Activated CD4-positive, alpha-beta T cell treated with anti-CD3 and anti-CD28 coated beads for 1 hour (primary cell): Measurements from ENCODE around the gene COL26A1.
"Not testable (repeated sequence)": the region's sequence is repeated elsewhere in the genome, so short reads cannot be mapped to it uniquely, and the experiment has no call there.

Experiments used
- DNase-seq: peaks from one replicate; pipeline ENCODE4 v3.0.0-alpha.2; 2020

COL26A1 gene

DNA sequence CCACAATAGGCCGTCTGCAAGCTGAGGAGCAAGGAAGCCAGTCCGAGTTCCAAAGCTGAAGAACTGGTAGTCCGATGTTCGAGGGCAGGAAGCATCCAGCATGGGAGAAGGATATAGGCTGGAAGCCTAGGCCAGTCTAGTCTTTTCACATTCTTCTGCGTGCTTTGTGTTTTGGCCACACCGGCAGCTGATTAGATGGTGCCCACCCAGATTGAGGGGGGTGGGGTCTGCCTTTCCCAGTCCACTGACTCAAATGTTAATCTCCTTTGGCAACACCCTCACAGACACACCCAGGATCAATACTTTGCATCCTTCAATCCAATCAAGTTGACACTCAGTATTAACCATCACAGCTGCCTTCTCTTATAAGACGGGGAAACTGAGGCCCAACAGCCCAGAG, 142.8 kb downstream of the COL26A1 start:
- not testable (repeated sequence) for DNase-seq

DNA sequence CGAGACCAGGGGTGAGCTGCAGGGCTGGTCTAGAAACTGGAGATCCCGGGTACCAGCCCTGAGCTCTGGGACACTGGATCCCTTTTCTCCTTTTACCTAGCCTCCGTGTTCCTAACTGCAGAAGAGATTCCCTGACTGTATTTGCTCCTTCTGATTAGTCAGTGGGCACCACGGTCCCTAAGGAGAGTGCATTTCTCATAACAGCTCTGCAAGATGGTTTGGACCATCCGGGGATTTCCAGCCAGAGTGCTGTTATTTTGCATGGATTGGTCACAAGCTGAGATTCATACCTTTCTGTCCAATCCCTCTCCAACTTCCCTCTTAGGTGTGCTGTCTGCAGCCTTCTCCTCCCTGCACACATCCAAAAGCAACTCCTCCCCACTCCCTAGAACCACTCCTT, 143.9 kb downstream of the COL26A1 start:
- no peak for DNase-seq

DNA sequence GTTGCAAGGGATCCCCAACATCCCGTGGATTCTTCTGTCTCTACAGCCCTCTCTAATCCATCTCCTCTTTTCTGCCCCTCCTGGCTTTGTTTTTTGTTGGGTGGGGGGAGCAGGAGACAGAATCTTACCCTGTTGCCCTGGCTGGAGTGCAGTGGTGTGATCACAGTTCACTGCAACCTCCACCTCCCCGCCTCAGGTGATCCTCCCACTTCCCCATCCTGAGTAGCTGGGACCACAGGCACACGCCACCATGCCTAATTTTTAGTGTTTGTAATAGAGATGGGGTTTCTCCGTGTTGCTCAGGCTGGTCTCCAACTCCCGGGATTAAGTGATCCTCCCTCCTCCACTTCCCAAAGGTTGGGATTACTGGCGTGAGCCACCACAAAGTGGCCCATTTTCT, 144.7 kb downstream of the COL26A1 start:
- DNase-seq = no peak

DNA sequence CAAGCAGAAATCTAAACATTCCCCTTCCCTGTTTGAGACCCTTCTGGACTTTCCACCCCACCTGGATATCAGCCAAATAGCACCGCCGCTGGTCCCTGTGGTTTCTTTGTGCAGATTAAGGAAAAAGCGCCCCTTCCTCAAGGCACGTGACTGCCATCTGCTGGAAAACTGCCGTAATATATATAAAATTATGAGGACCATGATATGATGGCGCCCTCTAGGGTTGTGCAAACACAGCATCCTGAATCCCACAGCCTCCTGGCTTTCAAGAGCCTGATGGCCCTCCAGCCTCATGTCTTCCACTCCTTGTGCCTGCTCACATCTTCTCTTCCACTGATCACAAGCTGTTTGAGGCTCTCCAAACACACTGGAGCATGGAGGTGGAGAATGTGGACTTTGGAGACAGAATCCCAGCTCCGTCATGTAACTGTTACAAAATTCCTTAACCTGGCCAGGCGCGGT, 145.1 kb downstream of the COL26A1 start:
- DNase-seq = no peak

DNA sequence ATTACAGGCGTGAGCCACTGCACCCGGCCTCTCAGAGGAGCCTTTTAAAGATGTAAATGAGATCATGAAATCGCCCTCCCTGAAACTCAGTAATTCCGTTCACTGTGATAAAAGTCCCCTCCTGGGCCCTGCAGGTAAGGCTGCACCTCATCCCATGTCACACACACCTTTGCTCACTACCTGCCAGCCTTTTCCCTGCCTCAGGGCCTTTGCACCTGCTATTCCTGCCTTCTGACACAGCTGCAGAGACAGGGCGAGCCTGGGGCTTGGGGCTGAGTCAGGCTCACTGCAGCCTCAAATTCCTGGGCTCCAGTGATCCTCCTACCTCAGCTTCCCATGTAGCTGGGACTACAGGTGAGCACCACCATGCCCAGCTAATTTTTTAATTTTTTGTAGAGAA, 147.6 kb downstream of the COL26A1 start:
- no peak for DNase-seq

DNA sequence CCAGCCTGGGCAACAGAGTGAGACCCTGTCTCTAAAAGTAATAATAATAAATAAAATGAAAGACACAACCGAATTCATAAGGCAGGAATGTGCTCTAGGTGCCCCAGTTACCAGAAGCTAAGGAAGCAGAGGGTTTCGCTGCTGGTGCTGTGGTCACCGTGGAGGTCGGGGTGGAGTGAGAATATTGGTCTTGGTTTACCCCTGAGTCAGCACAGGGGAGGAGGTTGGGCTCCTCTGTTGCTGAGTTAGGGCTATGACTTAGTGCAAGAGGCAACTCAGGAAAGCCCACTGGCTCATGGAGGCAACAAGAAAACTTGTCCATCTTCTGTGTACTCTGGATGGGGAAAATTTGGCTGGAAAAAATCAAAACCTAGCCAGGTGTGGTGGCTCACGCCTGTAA, 149.3 kb downstream of the COL26A1 start:
- DNase-seq = no peak

DNA sequence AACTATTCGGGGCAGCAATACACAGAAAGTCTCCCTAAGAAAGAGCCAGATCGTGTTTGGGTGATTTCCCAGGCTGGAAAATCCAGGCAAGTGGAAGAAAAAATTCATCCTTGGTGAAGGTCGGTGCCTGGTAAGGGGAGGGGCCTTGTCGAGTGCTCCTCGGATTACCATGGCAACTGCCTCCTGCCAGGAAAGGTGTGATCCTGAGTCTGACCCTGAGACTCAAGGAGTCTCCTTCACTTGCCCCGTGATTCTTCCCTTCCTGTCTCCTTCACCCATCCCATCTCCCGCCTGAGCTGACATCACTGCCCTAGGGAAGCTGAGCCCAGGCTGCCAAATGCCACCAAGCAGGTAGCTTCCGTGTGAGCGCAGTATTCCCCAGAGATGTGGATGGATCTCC, 154.2 kb downstream of the COL26A1 start:
- no peak for DNase-seq

DNA sequence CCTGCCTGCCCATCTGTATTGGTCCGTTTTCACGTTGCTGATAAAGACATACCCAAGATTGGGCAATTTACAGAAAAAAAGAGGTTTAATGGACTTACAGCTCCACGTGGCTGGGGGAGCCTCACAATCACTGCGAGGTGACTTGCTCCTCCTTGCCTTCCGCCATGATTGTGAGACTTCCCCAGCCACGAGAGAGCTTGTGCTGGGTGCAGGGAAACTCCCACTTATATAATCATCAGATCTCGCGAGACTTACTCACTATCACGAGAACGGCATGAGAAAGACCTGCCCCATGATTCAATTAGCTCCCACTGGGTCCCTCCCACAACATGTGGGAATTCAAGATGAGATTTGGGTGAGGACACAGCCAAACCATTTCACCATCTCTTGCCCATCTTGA, 154.6 kb downstream of the COL26A1 start:
- no peak for DNase-seq

DNA sequence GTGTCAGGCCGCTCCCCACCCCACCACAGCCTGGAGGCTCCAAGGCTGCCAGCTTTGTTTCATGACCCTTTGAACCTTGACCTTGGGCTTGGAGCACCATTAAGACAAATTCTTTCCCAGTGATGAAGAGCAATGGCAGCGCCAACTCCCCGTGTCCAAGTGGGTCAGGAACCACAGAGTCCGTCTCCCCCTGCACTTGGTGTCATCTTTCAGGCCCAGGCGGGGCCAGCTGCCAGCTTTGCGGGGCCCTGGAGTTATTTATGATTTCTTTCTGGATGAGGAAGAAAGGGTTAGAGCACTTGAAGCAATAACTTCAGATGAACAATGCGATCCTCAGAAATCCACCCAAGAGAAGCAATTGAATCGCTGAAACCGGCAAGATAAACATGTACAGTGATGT, 155.7 kb downstream of the COL26A1 start:
- DNase-seq = no peak

DNA sequence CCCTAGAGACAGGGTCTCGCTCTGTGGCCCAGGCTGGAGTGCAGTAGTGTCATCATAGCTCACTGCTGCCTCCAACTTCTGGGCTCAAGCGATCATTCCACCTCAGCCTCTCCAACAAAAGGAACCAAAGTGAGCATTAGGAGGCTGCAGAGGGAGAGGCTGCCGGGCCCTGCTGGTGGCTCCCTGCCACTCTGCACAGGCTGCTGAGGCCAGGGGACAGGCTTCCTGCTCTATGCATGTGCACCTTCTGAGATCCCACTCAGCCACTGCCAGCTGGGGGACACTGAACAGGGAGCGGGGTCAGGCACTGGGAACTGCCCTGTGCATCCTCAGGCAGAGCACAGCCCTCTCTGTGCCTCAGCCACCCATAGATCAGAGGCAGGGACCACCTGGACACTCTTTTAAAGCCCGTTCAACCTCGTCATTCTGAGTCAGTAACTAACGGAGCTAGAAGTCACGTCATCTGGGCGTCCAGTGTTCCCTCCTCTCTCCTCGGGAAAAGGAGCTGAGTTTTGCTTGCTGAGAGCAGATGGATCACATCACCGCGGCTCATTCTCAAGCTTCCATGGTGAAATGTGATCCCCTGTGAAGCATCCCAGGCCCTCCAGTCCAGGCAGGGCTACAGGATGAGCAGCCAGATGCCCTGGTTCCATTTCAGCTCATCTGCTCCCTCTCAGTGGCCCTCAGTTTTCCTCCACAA, 156.8 kb downstream of the COL26A1 start:
- DNase-seq = no peak

DNA sequence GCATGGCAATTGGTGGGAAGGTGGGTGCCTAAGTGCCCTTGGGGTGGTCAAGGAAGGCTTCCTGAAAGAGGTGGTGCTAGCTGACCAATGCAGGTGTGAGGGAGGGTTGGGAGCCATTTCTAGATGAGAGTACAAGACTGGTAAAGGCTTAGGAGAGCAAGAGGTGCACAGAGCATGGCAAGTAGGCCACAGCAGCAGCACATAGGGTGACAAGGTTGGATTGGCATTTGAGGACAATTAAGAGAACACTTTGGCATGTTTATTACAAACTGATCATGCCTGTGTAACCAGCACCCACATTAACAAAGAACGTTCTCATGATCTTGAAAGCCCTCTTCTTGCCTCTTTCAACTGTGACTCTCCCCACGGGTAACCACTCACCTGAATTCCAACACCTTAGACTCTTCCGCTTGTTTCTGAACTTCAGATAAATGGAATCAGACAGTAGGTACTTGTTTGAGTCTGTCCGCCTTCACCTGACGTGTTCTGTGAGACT, 158.8 kb downstream of the COL26A1 start:
- DNase-seq = no peak

DNA sequence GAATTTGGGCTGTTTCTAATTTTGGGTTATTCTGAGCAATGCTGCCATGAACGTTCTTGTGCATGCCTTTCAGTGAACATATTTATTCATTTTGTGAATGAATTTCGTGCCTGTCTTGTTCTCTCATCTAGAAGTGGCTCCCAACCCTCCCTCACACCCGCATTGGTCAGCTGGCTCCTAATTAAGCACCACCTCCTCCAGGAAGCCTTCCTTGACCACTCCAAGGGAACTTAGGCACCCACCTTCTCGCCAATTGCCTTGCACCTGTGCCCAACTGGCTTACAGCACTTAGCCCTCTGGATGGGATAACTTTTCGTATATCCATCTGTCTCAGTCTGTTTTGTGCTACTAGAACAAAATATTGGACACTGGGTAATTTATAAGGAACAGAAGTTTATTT, 159.3 kb downstream of the COL26A1 start:
- no peak for DNase-seq

DNA sequence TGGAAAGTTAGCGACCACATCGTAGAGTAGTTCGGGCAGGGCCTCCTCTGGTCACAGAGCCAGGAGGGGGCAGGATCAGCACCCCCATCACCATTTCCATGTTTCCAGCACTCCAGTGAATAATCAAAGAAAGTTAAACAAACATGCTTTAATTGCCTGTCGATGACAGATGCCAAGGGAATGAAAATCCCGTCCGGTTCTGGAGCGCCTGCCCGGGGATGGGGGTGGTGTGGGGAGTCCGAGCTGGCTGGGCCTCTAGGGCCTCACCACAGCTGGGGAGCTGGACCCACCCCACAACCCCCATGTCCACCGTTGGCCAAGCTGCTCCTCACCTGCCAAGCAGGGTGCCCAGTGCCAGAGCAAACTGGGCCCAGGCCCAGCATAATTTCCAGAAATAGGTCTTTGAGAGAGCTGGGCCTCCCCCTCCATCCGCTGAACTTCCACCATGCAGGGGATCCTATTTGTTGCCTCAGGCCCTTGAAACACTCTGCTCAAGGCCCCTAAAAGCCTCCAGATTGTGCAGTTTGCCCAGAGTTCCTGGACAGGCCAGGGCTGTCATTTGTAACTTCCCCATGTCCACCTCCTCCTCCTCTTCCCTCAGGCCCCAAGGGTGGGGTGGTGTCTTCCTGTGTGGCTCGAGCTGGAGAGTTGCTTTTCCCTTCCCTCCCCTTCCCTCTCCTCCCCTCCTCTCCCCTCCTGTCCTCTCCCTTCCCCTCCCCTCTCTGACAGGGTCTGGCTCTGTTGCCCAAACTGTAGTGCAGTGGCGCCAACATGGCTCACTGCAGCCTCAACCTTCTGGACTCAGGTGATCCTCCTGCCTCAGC, 165.4 kb downstream of the COL26A1 start:
- no peak for DNase-seq

DNA sequence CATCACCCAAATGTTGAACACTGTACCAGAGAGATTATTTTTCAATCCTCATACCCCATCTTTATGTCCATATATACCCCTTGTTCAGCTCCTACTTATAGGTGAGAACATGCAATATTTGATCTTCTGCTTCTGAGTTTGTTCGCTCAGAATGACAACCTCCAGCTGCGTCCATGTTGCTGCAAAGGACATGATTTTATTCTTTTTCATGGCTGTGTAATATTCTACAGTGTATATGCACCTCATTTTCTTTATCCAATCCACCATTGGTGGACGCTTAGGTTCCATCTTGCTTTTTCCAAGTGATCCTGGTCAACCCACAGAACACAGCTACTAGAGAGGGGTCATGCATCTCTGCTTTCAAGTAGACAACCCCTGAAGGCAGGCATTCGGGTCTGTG, 166.9 kb downstream of the COL26A1 start:
- no peak for DNase-seq

DNA sequence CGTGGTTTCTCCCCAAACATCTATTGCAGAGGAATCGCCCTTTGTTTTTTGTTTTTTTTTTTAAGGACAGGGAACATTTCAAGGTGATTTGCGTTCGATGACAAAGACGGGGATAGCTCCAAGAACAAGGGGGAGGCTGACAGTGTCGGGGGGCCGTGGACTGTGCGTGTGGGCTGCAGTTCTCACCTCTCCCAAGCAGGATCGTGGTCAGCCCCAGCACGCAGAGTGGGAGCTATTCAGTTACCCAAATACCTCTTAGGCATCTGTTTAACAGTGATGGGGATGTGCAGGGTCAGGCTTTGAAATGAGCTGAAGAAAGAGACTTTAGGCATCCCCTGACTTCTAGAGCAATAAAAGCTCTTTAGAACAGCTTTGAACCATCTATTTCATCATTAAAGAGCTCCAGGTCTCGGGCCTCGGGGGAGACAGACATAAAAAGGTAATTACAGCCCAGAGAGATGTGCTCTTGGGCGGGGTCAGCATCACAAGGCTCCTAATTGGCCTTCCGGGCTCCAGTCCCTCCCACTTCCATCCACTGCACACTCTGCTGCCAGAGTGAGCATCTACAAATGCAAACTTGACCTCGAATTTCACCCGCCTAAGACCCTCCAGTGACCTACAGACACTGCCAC, 169.2 kb downstream of the COL26A1 start:
- no peak for DNase-seq

DNA sequence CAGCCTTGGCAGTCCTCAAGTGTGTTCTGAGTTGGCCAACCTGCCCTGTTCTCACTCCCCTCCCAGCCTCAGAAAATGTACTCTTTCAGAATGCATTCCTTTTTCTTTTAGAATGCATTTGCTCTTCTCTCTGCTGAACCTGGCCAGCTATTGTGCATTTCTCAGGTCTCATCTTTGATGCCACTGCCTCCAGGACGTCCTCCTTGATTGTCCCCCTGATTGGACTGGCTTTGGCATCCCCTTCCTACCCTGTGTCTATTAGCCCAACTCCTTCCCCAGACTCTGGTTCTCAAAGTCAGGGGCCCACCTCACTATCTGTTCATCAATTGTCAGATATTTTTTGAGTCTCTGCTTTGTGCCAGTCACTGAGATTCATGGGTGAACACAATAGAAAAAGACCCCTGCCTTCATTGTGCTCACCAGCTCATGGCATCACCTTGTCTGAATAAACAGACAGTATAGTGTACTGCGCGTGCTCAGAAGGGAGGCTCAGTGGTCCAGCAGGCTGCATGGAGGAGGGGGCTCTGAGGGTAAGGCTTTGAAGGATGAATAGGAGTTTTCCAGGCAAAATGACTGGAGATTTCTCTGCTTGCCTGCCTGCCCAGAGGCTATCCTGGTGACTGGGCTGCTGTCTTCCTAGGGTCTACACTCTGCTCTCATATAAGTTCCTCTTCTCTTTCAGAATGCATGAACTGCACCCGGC, 169.9 kb downstream of the COL26A1 start:
- DNase-seq = no peak

DNA sequence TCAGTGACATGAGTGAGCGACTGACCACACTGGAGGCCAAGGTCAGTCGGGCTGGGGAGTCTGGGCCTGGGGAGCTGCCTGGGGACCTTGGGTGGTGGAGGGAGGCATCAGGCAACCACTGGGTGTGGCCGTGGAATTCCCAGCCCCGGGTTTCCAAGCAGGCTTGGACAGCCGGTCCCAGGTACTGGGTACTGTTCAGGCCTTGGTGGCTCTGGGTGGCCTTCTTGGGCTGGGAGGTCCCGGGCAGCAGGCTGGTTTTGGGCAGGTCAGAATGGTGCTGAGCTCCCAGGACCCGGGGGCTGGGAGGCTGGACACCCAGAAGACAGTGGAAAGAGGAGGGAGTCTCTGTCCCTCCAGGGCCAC, 170.4 kb downstream of the COL26A1 start:
- DNase-seq = no peak

DNA sequence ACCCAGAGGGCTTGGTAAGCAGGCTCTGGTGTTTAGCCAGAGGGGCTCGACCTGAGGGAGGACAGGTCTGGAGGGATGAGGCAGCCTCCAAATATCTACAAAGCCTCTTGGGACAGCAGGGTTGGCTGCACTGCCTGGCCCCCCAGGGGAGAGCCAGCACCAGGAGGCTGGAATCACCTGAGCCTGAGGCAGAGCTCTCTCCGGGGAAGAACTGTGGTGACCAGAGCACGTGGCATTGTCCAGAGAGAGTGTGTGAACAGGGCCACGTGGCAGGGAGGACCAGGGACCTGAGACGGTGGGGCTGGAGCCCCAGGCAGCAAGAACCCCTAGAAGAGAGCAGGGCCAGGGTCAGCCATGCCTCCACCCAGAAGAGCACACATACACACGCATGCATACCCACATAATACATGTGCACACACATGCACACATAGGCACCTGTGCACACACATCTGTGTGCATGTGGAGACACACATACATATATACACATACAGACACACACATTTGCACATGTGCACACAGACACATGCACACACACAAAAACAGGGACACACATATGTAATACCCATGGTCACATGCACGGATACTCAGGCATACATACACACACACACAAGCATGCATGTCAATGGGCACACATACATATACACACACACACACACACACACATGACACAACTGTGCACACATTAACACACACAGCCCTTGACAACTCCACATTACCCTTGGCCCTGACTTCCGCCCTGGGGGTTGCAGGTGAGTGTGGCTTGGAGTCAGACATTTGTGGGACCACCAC, 171.5 kb downstream of the COL26A1 start:
- no peak for DNase-seq

DNA sequence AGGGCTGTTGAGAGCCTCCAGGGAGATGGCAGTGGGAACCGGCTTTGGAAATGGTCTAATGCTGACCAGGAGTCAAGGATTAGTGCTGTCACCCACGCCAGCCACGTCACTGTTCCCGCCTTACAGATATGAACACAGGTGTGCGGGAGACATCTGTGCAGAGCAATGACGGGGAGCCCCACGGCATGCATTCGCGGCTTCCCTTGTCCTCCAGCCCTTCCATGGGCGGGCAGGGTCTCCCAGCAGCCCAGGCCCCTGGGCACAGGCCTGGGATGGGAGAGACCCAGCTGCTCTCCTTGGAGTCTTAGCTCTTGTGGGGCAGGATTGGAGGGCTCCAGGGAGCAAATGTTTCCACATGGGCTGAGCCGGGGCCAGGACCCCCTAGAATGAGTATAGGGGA, 172.2 kb downstream of the COL26A1 start:
- no peak for DNase-seq

DNA sequence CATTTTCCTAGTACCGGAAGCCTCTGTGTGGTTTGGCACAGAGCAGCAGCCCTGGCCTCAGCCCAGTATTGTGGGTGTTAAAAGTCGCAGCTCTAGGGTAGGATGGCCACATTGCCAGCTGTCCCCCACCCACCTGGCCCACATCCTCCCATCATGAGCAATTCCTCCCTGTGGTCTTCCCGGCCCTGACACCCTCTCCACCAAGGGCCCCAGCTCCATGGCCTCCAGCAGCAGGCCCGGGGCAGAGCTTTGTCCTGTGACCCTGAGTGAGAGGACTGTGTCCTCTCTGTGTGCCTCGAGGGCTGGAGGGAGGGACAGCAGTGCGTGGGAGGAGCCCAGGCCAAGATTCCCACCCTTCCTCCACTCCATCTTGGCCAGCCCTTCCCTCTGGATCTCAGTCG, 172.7 kb downstream of the COL26A1 start:
- no peak for DNase-seq

DNA sequence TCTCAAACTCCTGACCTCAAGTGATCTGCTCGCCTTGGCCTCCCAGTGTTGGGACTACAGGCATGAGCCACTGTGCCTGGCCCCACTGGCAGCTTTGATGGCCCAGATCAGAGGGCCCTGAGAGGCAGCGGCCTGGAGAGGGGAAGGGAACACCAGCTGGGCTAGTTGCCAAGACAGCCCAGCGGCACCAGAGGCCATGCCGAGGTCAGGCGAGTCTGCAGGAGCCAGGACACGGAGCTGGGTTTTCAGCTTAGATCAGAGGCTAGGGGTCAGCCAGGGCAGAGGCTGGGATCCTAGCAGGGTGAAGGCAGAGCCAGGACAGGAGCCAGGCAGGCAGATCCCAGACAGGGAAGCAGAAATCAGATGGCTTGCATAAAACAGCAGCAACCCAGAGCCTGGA, 173.6 kb downstream of the COL26A1 start:
- no peak for DNase-seq

DNA sequence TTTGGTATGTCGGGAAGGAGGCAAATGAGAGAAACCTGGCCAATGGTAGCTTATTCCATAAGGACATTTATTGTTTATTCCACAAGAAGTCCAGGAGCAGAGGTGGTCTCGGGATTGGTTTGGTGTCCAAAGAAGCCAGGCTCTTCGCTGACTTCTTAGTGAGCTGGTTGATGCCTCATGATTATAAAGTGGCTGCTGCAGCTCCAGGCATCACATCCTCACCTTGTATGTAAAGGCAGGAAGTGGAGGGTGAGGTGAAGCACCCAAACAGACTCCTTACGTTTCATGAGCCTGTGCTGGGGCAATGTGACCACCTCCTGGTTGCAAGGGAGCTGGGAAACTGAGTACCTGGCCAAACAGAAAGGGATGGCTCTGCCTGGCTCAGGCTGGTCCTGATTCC, 174.0 kb downstream of the COL26A1 start:
- no peak for DNase-seq
